ENCODE results near the gene ACTL6B.

The ACTL6B gene

GRCh38 chr7:100686822-100687211 is 30.6 kb upstream of the ACTL6B start:
- TF ChIP-seq NFIC (IDR thresholded peaks at IDR 0.05) (no peak), ZBTB7A (IDR thresholded peaks at IDR 0.05; ENCODE audit: low read depth) (no peak), RAD21 (IDR thresholded peaks at IDR 0.05; ENCODE audit: low read depth) (no peak), CEBPB (IDR thresholded peaks at IDR 0.05) (no peak), TCF12 (IDR thresholded peaks at IDR 0.05; ENCODE audit: low read depth) (no peak), EGR1 (IDR thresholded peaks at IDR 0.05) (no peak), TAF1 (IDR thresholded peaks at IDR 0.05; ENCODE audit: low read depth) (no peak), CREB1 (IDR thresholded peaks at IDR 0.05; ENCODE audit: low read depth) (no peak), YY1 (IDR thresholded peaks at IDR 0.05; ENCODE audit: low read depth) (no peak), EP300 (IDR thresholded peaks at IDR 0.05; ENCODE audit: borderline replicate concordance) (no peak), TEAD4 (IDR thresholded peaks at IDR 0.05) (no peak), FOXM1 (IDR thresholded peaks at IDR 0.05; ENCODE audit: borderline replicate concordance, low read depth) (no peak)
- TF ChIP-seq, protein P1, sequence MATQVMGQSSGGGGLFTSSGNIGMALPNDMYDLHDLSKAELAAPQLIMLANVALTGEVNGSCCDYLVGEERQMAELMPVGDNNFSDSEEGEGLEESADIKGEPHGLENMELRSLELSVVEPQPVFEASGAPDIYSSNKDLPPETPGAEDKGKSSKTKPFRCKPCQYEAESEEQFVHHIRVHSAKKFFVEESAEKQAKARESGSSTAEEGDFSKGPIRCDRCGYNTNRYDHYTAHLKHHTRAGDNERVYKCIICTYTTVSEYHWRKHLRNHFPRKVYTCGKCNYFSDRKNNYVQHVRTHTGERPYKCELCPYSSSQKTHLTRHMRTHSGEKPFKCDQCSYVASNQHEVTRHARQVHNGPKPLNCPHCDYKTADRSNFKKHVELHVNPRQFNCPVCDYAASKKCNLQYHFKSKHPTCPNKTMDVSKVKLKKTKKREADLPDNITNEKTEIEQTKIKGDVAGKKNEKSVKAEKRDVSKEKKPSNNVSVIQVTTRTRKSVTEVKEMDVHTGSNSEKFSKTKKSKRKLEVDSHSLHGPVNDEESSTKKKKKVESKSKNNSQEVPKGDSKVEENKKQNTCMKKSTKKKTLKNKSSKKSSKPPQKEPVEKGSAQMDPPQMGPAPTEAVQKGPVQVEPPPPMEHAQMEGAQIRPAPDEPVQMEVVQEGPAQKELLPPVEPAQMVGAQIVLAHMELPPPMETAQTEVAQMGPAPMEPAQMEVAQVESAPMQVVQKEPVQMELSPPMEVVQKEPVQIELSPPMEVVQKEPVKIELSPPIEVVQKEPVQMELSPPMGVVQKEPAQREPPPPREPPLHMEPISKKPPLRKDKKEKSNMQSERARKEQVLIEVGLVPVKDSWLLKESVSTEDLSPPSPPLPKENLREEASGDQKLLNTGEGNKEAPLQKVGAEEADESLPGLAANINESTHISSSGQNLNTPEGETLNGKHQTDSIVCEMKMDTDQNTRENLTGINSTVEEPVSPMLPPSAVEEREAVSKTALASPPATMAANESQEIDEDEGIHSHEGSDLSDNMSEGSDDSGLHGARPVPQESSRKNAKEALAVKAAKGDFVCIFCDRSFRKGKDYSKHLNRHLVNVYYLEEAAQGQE (IDR thresholded peaks at IDR 0.05; ENCODE audit: low read depth), result no peak
- TF ChIP-seq, protein P2, sequence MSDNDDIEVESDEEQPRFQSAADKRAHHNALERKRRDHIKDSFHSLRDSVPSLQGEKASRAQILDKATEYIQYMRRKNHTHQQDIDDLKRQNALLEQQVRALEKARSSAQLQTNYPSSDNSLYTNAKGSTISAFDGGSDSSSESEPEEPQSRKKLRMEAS (IDR thresholded peaks at IDR 0.05), result no peak
- TF ChIP-seq, protein P3, sequence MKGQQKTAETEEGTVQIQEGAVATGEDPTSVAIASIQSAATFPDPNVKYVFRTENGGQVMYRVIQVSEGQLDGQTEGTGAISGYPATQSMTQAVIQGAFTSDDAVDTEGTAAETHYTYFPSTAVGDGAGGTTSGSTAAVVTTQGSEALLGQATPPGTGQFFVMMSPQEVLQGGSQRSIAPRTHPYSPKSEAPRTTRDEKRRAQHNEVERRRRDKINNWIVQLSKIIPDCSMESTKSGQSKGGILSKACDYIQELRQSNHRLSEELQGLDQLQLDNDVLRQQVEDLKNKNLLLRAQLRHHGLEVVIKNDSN (IDR thresholded peaks at IDR 0.05), result no peak

- TF ChIP-seq, protein P3 (IDR thresholded peaks at IDR 0.05), result no peak
- no peak for TF ChIP-seq YY1 (IDR thresholded peaks at IDR 0.05; ENCODE audit: low read depth)
- no peak for TF ChIP-seq TEAD4 (IDR thresholded peaks at IDR 0.05)
- no peak for TF ChIP-seq ZBTB7A (IDR thresholded peaks at IDR 0.05; ENCODE audit: low read depth)
- no peak for TF ChIP-seq CREB1 (IDR thresholded peaks at IDR 0.05; ENCODE audit: low read depth)
- TF ChIP-seq, protein P1 (IDR thresholded peaks at IDR 0.05; ENCODE audit: low read depth), result no peak
- no peak for TF ChIP-seq EP300 (IDR thresholded peaks at IDR 0.05; ENCODE audit: borderline replicate concordance)
- TF ChIP-seq EGR1 (IDR thresholded peaks at IDR 0.05), result no peak
- TF ChIP-seq TAF1 (IDR thresholded peaks at IDR 0.05; ENCODE audit: low read depth), result no peak
Measured at GRCh38 chr7:100686201-100686821, 30.1 kb upstream of the ACTL6B start.

DNA sequence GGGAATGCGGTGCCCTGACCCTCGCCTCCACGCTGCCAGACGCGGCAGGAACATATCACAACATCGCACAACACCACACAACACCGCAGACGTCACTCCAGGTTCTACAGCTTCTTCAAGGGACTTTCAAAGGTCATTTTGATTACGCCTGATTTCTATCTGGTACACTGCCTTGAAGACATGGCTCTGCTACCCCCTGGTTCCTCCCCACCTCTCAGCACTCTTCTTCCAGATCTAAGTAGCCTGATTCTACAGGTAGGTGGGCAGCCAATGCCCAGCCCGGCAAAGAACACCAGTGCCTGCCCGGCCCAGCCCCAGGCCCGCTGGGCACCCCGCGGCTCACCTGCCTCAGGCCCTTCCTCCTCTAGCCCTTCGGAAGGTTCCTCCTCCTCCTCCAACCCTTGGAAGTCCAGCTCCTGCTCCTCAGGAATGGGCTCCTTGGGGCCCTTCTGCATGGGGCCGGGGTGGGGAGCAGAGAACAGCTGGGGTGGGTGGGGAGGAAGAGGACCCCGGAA is 29.4 kb upstream of the ACTL6B start:
- TF ChIP-seq YY1 (IDR thresholded peaks at IDR 0.05; ENCODE audit: low read depth), result no peak
- TF ChIP-seq ZBTB7A (IDR thresholded peaks at IDR 0.05; ENCODE audit: low read depth), result no peak
- no peak for TF ChIP-seq EP300 (IDR thresholded peaks at IDR 0.05; ENCODE audit: borderline replicate concordance)

- TF ChIP-seq TEAD4 (IDR thresholded peaks at IDR 0.05) (no peak), CREB1 (IDR thresholded peaks at IDR 0.05; ENCODE audit: low read depth) (no peak), NFIC (IDR thresholded peaks at IDR 0.05) (no peak), EP300 (IDR thresholded peaks at IDR 0.05; ENCODE audit: borderline replicate concordance) (no peak), EGR1 (IDR thresholded peaks at IDR 0.05) (no peak), FOXM1 (IDR thresholded peaks at IDR 0.05; ENCODE audit: borderline replicate concordance, low read depth) (no peak), RAD21 (IDR thresholded peaks at IDR 0.05; ENCODE audit: low read depth) (no peak), YY1 (IDR thresholded peaks at IDR 0.05; ENCODE audit: low read depth) (no peak), TCF12 (IDR thresholded peaks at IDR 0.05; ENCODE audit: low read depth) (no peak), CEBPB (IDR thresholded peaks at IDR 0.05) (no peak), TAF1 (IDR thresholded peaks at IDR 0.05; ENCODE audit: low read depth) (no peak)
- TF ChIP-seq, protein P2 (IDR thresholded peaks at IDR 0.05), result no peak
- TF ChIP-seq, protein P3 (IDR thresholded peaks at IDR 0.05), result no peak
Measured at GRCh38 chr7:100685049-100685605, 28.9 kb upstream of the ACTL6B start.

DNA sequence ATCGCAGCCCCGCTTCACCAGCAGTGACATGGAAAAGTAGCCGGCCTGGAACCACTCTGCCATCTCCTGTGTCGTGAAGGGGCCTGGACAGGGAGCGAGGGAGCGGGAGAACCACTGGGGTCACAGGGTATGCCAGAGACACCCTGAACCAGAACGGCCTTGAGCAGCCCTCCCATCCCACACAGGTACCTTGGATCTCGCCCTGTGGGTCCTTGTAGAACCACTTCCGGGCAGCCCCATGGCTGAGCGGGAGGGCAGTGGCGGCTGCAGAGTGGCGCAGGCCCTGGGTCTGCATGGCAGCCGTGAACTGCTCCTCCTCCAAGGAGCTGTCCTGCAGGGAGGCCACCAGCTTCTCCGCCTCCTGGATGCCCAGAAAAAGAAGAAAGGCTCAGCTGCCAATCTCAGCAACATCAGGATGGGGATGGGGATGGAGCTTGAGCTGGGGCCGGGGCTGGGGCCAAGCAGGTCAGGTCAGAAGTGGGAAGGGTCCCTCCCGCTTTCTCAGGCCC is 28.3 kb upstream of the ACTL6B start:
- TF ChIP-seq, protein P2 (IDR thresholded peaks at IDR 0.05), result no peak
- TF ChIP-seq EGR1 (IDR thresholded peaks at IDR 0.05) (no peak), TAF1 (IDR thresholded peaks at IDR 0.05; ENCODE audit: low read depth) (no peak), TEAD4 (IDR thresholded peaks at IDR 0.05) (no peak), CREB1 (IDR thresholded peaks at IDR 0.05; ENCODE audit: low read depth) (no peak)

Data from Ishikawa (cell line).